ENCODE results near the gene SHLD1.
"Not testable (repeated sequence)": the region's sequence is repeated elsewhere in the genome, so short reads cannot be mapped to it uniquely, and the experiment has no call there.

The SHLD1 gene

GRCh38 chr20:5722927-5723326, 27.3 kb upstream of the SHLD1 start:
- Mint-ChIP-seq H3K4me3 (no peak overlapping the region), H3K27me3 (peaks cover 5% of the 10 kb centered on the region), H3K4me1 (ENCODE audit: low read depth) (peaks cover 6% of the 10 kb centered on the region), H3K9me3 (peaks cover 8% of the 10 kb centered on the region), H3K27ac (no peak overlapping the region), H3K36me3 (ENCODE audit: low read depth) (no peaks in the 10 kb centered on the region)
- intact Hi-C loops (cut with micrococcal nuclease): no loop called here

GRCh38 chr20:5725183-5725463, 25.1 kb upstream of the SHLD1 start:
- H3K27ac Mint-ChIP-seq; H3K36me3 Mint-ChIP-seq (ENCODE audit: low read depth); H3K9me3 Mint-ChIP-seq; H3K27me3 Mint-ChIP-seq; H3K4me3 Mint-ChIP-seq; intact Hi-C loops (cut with micrococcal nuclease); H3K4me1 Mint-ChIP-seq (ENCODE audit: low read depth): not testable (repeated sequence)

- Mint-ChIP-seq H3K27me3 (peaks cover 9% of the 10 kb centered on the region), H3K4me1 (ENCODE audit: low read depth) (peaks cover 6% of the 10 kb centered on the region), H3K36me3 (ENCODE audit: low read depth) (no peaks in the 10 kb centered on the region), H3K4me3 (no peak overlapping the region), H3K27ac (no peak overlapping the region), H3K9me3 (peaks cover 8% of the 10 kb centered on the region)
- intact Hi-C loops (cut with micrococcal nuclease): no loop called here
Measured at GRCh38 chr20:5727018-5727515, 23.1 kb upstream of the SHLD1 start.

- Mint-ChIP-seq H3K9me3 (peaks cover 8% of the 10 kb centered on the region), H3K36me3 (ENCODE audit: low read depth) (no peaks in the 10 kb centered on the region), H3K27me3 (peaks cover 20% of the 10 kb centered on the region), H3K4me1 (ENCODE audit: low read depth) (peaks cover 5% of the 10 kb centered on the region), H3K4me3 (no peak overlapping the region), H3K27ac (no peak overlapping the region)
- intact Hi-C loops (cut with micrococcal nuclease): no loop called here
Measured at GRCh38 chr20:5729348-5729747, 20.9 kb upstream of the SHLD1 start.

- H3K9me3 Mint-ChIP-seq: peaks cover 8% of the 10 kb centered on the region
- peaks cover 20% of the 10 kb centered on the region for H3K27me3 Mint-ChIP-seq
- no peaks in the 10 kb centered on the region for H3K36me3 Mint-ChIP-seq (ENCODE audit: low read depth)
- no peak overlapping the region for H3K27ac Mint-ChIP-seq
- intact Hi-C loops (cut with micrococcal nuclease): no loop called here
- H3K4me1 Mint-ChIP-seq (ENCODE audit: low read depth): no peaks in the 10 kb centered on the region
- H3K4me3 Mint-ChIP-seq: no peak overlapping the region
Measured at GRCh38 chr20:5730131-5730530, 20.1 kb upstream of the SHLD1 start.

- Mint-ChIP-seq H3K4me1 (ENCODE audit: low read depth) (peaks cover 13% of the 10 kb centered on the region), H3K4me3 (no peak overlapping the region), H3K36me3 (ENCODE audit: low read depth) (no peaks in the 10 kb centered on the region), H3K27me3 (peaks cover 25% of the 10 kb centered on the region), H3K9me3 (peaks cover 6% of the 10 kb centered on the region), H3K27ac (no peak overlapping the region)
- intact Hi-C loops (cut with micrococcal nuclease): no loop called here
Measured at GRCh38 chr20:5731753-5732366, 18.3 kb upstream of the SHLD1 start.

- Mint-ChIP-seq H3K4me3 (no peak overlapping the region), H3K27ac (no peak overlapping the region), H3K9me3 (no peaks in the 10 kb centered on the region), H3K4me1 (ENCODE audit: low read depth) (peaks cover 27% of the 10 kb centered on the region), H3K27me3 (peaks cover 30% of the 10 kb centered on the region), H3K36me3 (ENCODE audit: low read depth) (no peaks in the 10 kb centered on the region)
- intact Hi-C loops (cut with micrococcal nuclease): no loop called here
Measured at GRCh38 chr20:5734602-5735001, 15.6 kb upstream of the SHLD1 start.

- H3K27ac Mint-ChIP-seq: no peak overlapping the region
Measured at GRCh38 chr20:5735845-5736510, 14.2 kb upstream of the SHLD1 start.

GRCh38 chr20:5737619-5737953, 12.6 kb upstream of the SHLD1 start:
- Mint-ChIP-seq H3K36me3 (ENCODE audit: low read depth) (no peaks in the 10 kb centered on the region), H3K27me3 (peaks cover 22% of the 10 kb centered on the region), H3K27ac (no peak overlapping the region), H3K4me3 (no peak overlapping the region), H3K4me1 (ENCODE audit: low read depth) (peaks cover 27% of the 10 kb centered on the region), H3K9me3 (no peaks in the 10 kb centered on the region)
- intact Hi-C loops (cut with micrococcal nuclease): no loop called here

More at GRCh38 chr20:5735845-5736510, 14.2 kb upstream of the SHLD1 start:
- no peak overlapping the region for H3K4me3 Mint-ChIP-seq
- peaks cover 27% of the 10 kb centered on the region for H3K4me1 Mint-ChIP-seq (ENCODE audit: low read depth)
- intact Hi-C loops (cut with micrococcal nuclease): no loop called here
- peaks cover 24% of the 10 kb centered on the region for H3K27me3 Mint-ChIP-seq
- H3K9me3 Mint-ChIP-seq: no peaks in the 10 kb centered on the region
- H3K36me3 Mint-ChIP-seq (ENCODE audit: low read depth): no peaks in the 10 kb centered on the region

- Mint-ChIP-seq H3K36me3 (ENCODE audit: low read depth) (no peaks in the 10 kb centered on the region), H3K27me3 (peaks cover 23% of the 10 kb centered on the region), H3K9me3 (no peaks in the 10 kb centered on the region), H3K27ac (no peak overlapping the region), H3K4me3 (no peak overlapping the region), H3K4me1 (ENCODE audit: low read depth) (peaks cover 27% of the 10 kb centered on the region)
- intact Hi-C loops (cut with micrococcal nuclease): no loop called here
Measured at GRCh38 chr20:5737966-5738365, 12.2 kb upstream of the SHLD1 start.

GRCh38 chr20:5740643-5741042, 9.6 kb upstream of the SHLD1 start:
- H3K27ac Mint-ChIP-seq; H3K36me3 Mint-ChIP-seq (ENCODE audit: low read depth); intact Hi-C loops (cut with micrococcal nuclease); H3K9me3 Mint-ChIP-seq; H3K4me3 Mint-ChIP-seq: not testable (repeated sequence)
- H3K4me1 Mint-ChIP-seq (ENCODE audit: low read depth): peaks cover 26% of the 10 kb centered on the region
- peaks cover 13% of the 10 kb centered on the region for H3K27me3 Mint-ChIP-seq

- Mint-ChIP-seq H3K4me1 (ENCODE audit: low read depth) (peaks cover 21% of the 10 kb centered on the region), H3K36me3 (ENCODE audit: low read depth) (no peaks in the 10 kb centered on the region), H3K27ac (no peak overlapping the region), H3K27me3 (peaks cover 8% of the 10 kb centered on the region), H3K9me3 (no peaks in the 10 kb centered on the region), H3K4me3 (no peak overlapping the region)
- intact Hi-C loops (cut with micrococcal nuclease): no loop called here
Measured at GRCh38 chr20:5741089-5741488, 9.1 kb upstream of the SHLD1 start.

- H3K27me3 Mint-ChIP-seq: peaks cover 9% of the 10 kb centered on the region
- intact Hi-C loops (cut with micrococcal nuclease): no loop called here
- H3K9me3 Mint-ChIP-seq: no peaks in the 10 kb centered on the region
Measured at GRCh38 chr20:5742041-5742440, 8.2 kb upstream of the SHLD1 start.

GRCh38 chr20:5745416-5746030, 4.7 kb upstream of the SHLD1 start:
- peaks cover 3% of the 10 kb centered on the region for H3K27me3 Mint-ChIP-seq
- intact Hi-C loops (cut with micrococcal nuclease): no loop called here
- no peak overlapping the region for H3K4me3 Mint-ChIP-seq
- no peaks in the 10 kb centered on the region for H3K9me3 Mint-ChIP-seq
- no peaks in the 10 kb centered on the region for H3K4me1 Mint-ChIP-seq (ENCODE audit: low read depth)
- no peak overlapping the region for H3K27ac Mint-ChIP-seq
- peaks cover 8% of the 10 kb centered on the region for H3K36me3 Mint-ChIP-seq (ENCODE audit: low read depth)

More at GRCh38 chr20:5742041-5742440, 8.2 kb upstream of the SHLD1 start:
- Mint-ChIP-seq H3K36me3 (ENCODE audit: low read depth) (no peaks in the 10 kb centered on the region), H3K4me1 (ENCODE audit: low read depth) (peaks cover 12% of the 10 kb centered on the region), H3K4me3 (no peak overlapping the region), H3K27ac (no peak overlapping the region)
